ENCODE data around the gene C2orf81. TPM values are rescaled to one million over a fixed set of nuclear protein-coding genes. Genes with fewer than 3 reads are reported as not detected.

C2orf81 gene
- total and polyA plus RNA-seq, 2 of the 4 experiments (the other 2 are of a cell fraction) = 0.18 to 0.74 TPM

DNA sequence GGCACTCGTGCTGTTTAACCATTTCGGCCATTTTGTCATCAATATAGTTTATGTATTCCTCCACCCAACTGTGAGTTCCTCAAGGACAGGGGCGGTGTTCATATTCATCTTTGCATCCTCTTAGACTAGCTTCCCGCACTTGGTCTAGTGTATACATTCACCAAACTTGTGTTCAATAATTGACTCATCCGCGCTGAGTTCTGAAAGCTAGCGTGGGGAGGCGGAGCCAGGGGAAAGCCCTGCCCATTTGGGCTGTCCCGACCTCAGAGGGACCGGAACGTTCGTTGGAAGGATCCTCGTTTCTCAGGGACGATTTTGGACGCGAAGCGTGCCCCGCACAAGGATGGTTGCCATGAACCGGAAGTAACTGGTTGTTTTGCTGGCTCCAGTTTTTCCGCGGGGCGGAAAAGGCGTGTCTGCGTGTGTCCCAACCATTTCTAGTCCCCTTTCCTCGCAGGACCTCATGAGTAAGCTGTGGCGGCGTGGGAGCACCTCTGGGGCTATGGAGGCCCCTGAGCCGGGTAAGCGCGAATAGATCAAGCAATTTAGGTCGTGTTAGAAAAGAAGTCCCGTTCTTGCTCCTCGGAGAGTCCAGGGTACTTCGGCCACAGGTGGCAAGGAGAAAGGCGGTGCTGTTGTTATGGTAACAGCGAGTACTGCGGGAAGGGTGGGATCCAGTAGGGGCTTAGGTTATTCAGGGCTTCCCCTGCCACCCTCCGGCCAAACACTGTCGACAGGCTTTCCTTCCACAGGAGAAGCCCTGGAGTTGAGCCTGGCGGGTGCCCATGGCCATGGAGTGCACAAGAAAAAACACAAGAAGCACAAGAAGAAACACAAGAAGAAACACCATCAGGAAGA, 33.5 kb upstream of the C2orf81 start, which contains the start of gene INO80B (continued):
- TF ChIP-seq, protein P1, sequence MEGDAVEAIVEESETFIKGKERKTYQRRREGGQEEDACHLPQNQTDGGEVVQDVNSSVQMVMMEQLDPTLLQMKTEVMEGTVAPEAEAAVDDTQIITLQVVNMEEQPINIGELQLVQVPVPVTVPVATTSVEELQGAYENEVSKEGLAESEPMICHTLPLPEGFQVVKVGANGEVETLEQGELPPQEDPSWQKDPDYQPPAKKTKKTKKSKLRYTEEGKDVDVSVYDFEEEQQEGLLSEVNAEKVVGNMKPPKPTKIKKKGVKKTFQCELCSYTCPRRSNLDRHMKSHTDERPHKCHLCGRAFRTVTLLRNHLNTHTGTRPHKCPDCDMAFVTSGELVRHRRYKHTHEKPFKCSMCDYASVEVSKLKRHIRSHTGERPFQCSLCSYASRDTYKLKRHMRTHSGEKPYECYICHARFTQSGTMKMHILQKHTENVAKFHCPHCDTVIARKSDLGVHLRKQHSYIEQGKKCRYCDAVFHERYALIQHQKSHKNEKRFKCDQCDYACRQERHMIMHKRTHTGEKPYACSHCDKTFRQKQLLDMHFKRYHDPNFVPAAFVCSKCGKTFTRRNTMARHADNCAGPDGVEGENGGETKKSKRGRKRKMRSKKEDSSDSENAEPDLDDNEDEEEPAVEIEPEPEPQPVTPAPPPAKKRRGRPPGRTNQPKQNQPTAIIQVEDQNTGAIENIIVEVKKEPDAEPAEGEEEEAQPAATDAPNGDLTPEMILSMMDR (conservative IDR thresholded peaks at IDR 0.05; ENCODE audit: low read depth, low read length) = no peak

DNA sequence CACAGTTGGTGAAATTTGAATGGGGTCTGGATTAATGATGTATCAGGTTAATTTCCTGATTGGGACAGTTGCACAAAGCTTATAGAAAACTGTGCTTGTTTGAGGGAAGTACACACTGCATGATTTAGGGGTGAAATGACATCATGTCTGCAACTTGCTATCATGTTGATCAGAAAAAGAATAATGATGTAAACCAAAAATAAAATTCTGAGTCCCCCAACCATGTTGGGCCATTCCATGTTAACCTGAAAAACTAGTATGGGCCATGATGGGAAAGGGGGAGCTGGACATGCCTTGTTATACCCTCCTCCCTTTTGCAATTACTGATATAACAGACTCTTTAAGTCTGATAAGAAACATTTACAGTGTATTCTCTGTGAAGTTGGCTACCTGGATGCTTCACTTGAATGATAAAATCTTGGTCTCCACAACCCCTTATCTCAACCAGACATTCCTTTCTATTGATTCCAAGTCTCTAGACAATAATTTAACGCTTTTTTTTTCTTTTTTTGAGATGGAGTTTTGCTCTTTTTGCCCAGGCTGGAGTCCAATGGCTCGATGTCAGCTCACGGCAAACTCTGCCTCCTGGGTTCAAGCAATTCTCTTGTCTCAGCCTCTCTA, 29.3 kb upstream of the C2orf81 start:
- no peak overlapping the region for H3K23ac ChIP-seq (ENCODE audit: low read depth, low read length)
- no peak overlapping the region for H3K18ac ChIP-seq (ENCODE audit: low read depth, low read length)
- no CpG with 5 or more reads among the region's 3 CpGs for WGBS, 2 experiments (ENCODE audit: extremely low coverage in 2 of 2, insufficient read length in 1 of 2)
- no peak overlapping the region for H3K56ac ChIP-seq (ENCODE audit: extremely low read depth, insufficient read depth, low read length)
- no peak overlapping the region for H3K14ac ChIP-seq (replicated peaks; ENCODE audit: low read depth, low read length)
- no peak overlapping the region for H4K91ac ChIP-seq (ENCODE audit: insufficient read depth, low read depth, low read length)
- intact Hi-C loops (cut with micrococcal nuclease) = no loop called here
- no peaks in the 10 kb centered on the region for H3K36me3 ChIP-seq (ENCODE audit: control insufficient read depth, insufficient read depth, low read length)
- no peak for ATAC-seq (ENCODE audit: low read depth)
- no peak overlapping the region for H2BK15ac ChIP-seq (ENCODE audit: low read depth, low read length)
- in situ Hi-C loops (cut with MboI; ENCODE audit: low sequenced_read_pairs) = no loop called here
- no peaks in the 10 kb centered on the region for H3K27me3 ChIP-seq (ENCODE audit: control insufficient read depth, insufficient read depth, low read length)
- BruUV-seq (replicated peaks) = no TSS peak
- no peak overlapping the region for H3K9ac ChIP-seq (ENCODE audit: low read depth, low read length)
- peaks cover 4 to 7% of the 10 kb centered on the region in 2 experiments for H3K79me1 ChIP-seq (ENCODE audit: low read depth in 1 of 2, low read length in 2 of 2)
- H3K4me2 ChIP-seq (ENCODE audit: low read depth, low read length) = no peak overlapping the region
- H3K9me3 ChIP-seq (ENCODE audit: control insufficient read depth, insufficient read depth, low read length) = no peaks in the 10 kb centered on the region
- TF ChIP-seq MXI1 (IDR thresholded peaks at IDR 0.05; ENCODE audit: borderline replicate concordance, low read depth, low read length) (no peak), POLR2A (IDR thresholded peaks at IDR 0.05; ENCODE audit: low read depth, low read length) (no peak)
- TF ChIP-seq, protein P2, sequence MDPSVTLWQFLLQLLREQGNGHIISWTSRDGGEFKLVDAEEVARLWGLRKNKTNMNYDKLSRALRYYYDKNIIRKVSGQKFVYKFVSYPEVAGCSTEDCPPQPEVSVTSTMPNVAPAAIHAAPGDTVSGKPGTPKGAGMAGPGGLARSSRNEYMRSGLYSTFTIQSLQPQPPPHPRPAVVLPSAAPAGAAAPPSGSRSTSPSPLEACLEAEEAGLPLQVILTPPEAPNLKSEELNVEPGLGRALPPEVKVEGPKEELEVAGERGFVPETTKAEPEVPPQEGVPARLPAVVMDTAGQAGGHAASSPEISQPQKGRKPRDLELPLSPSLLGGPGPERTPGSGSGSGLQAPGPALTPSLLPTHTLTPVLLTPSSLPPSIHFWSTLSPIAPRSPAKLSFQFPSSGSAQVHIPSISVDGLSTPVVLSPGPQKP (IDR thresholded peaks at IDR 0.05; ENCODE audit: borderline replicate concordance, low read depth, low read length) = no peak
- no peak overlapping the region for H3K4me3 ChIP-seq (ENCODE audit: insufficient read depth, low read depth, low read length)
- no peak overlapping the region for H2AFZ ChIP-seq (replicated peaks; ENCODE audit: low read length, poor library complexity)
- no peak overlapping the region for H3K4ac ChIP-seq (ENCODE audit: low read depth, low read length)
- H2AK5ac ChIP-seq (ENCODE audit: low read depth, low read length) = no peak overlapping the region
- no peak overlapping the region for H3K27ac ChIP-seq (ENCODE audit: insufficient read depth, low read length)
- peaks cover 4% of the 10 kb centered on the region; the same call in 1 of the 2 replicates for H3K4me1 ChIP-seq (ENCODE audit: control insufficient read depth, insufficient read depth, low read length)
- no peaks in the 10 kb centered on the region for H4K20me1 ChIP-seq (ENCODE audit: insufficient read depth, low read length)
- H2BK20ac ChIP-seq (ENCODE audit: low read depth, low read length) = no peak overlapping the region
- dilution Hi-C loops (cut with HindIII; ENCODE audit: low sequenced_read_pairs, unreplicated experiment) = no loop called here
- no peak for DNase-seq
- H3K9me1 ChIP-seq (ENCODE audit: insufficient read depth, low read length) = 0 out of 2 replicates have a peak, but pooled peaks cover 2% of the 10 kb centered on the region
- POLR2A ChIA-PET (ENCODE audit: unreplicated experiment) = no interaction called here
- no peak overlapping the region for H4K8ac ChIP-seq (ENCODE audit: low read depth in 2 of 2, low read length in 2 of 2)
- CTCF ChIA-PET = no interaction called here
- H4K5ac ChIP-seq (ENCODE audit: low read depth, low read length) = no peak overlapping the region
- no peak overlapping the region for H2BK5ac ChIP-seq (ENCODE audit: low read depth, low read length, poor library complexity, severe bottlenecking)
- no peak overlapping the region for H2AK9ac ChIP-seq (replicated peaks; ENCODE audit: low read depth, low read length, poor library complexity)
- no peak overlapping the region for H2BK120ac ChIP-seq (ENCODE audit: low read depth, low read length)

Data from IMR-90 (cell line).